Measurements from ENCODE around the gene RFX8. TPM values are rescaled to one million over a fixed set of nuclear protein-coding genes. Genes with fewer than 3 reads are reported as not detected.

The RFX8 gene
- total RNA-seq, 4 donors from 2014 or later, result 0.52 to 0.84 TPM; not detected in 2

- no peak for DNase-seq (ENCODE audit: low spot score in 2 of 2)
- TF ChIP-seq CTCF (IDR thresholded peaks at IDR 0.05), result no peak
- TF ChIP-seq POLR2A (IDR thresholded peaks at IDR 0.05), result no peak
- intact Hi-C loops (cut with DNase I; ENCODE audit: low total_unique reads), result no loop called here
- H3K4me3 ChIP-seq (ENCODE audit: low read depth, poor library complexity, severe bottlenecking), result no peak overlapping the region
- WGBS, 2 donors, result 67% methylated on average over 4 of the region's 4 CpGs
Measured at GRCh38 chr2:101371636-101372035, 103.3 kb downstream of the RFX8 start.

- 85 to 90% methylated on average over 4 of the region's 4 CpGs for WGBS, 2 donors
- no peak for DNase-seq (ENCODE audit: low spot score in 2 of 2)
- intact Hi-C loops (cut with DNase I; ENCODE audit: low total_unique reads), result no loop called here
- TF ChIP-seq CTCF (IDR thresholded peaks at IDR 0.05) (no peak), POLR2A (IDR thresholded peaks at IDR 0.05) (no peak)
- H3K4me3 ChIP-seq (ENCODE audit: low read depth, poor library complexity, severe bottlenecking), result no peak overlapping the region
Measured at GRCh38 chr2:101369100-101369499, 105.8 kb downstream of the RFX8 start.

- WGBS, 2 donors, result 68 to 76% methylated on average over 5 of the region's 5 CpGs
- intact Hi-C loops (cut with DNase I; ENCODE audit: low total_unique reads), result no loop called here
- no peak for TF ChIP-seq POLR2A (IDR thresholded peaks at IDR 0.05)
- TF ChIP-seq CTCF (IDR thresholded peaks at IDR 0.05), result no peak
- no peak overlapping the region for H3K4me3 ChIP-seq (ENCODE audit: low read depth, poor library complexity, severe bottlenecking)
- no peak for DNase-seq (ENCODE audit: low spot score in 2 of 2)
Measured at GRCh38 chr2:101368376-101368775, 106.5 kb downstream of the RFX8 start.

GRCh38 chr2:101367508-101367907, 107.4 kb downstream of the RFX8 start:
- WGBS, 2 donors, result 79 to 91% methylated on average over 5 of the region's 5 CpGs
- no peak overlapping the region for H3K4me3 ChIP-seq (ENCODE audit: low read depth, poor library complexity, severe bottlenecking)
- no peak for TF ChIP-seq POLR2A (IDR thresholded peaks at IDR 0.05)
- no peak for TF ChIP-seq CTCF (IDR thresholded peaks at IDR 0.05)
- intact Hi-C loops (cut with DNase I; ENCODE audit: low total_unique reads), result no loop called here
- DNase-seq (ENCODE audit: low spot score in 2 of 2), result no peak

GRCh38 chr2:101364878-101365277, 110.0 kb downstream of the RFX8 start:
- no peak for TF ChIP-seq CTCF (IDR thresholded peaks at IDR 0.05)
- DNase-seq (ENCODE audit: low spot score in 2 of 2), result no peak
- WGBS, 2 donors, result 88 to 93% methylated on average over 7 of the region's 7 CpGs
- intact Hi-C loops (cut with DNase I; ENCODE audit: low total_unique reads), result no loop called here
- no peak overlapping the region for H3K4me3 ChIP-seq (ENCODE audit: low read depth, poor library complexity, severe bottlenecking)

- H3K4me3 ChIP-seq (ENCODE audit: low read depth, poor library complexity, severe bottlenecking), result no peak overlapping the region
- TF ChIP-seq CTCF (IDR thresholded peaks at IDR 0.05), result no peak
- TF ChIP-seq POLR2A (IDR thresholded peaks at IDR 0.05), result no peak
- DNase-seq (ENCODE audit: low spot score in 2 of 2), result no peak
- intact Hi-C loops (cut with DNase I; ENCODE audit: low total_unique reads), result no loop called here
- 83 to 97% methylated on average over 4 of the region's 4 CpGs for WGBS, 2 donors
Measured at GRCh38 chr2:101362777-101363176, 112.1 kb downstream of the RFX8 start.

All from lower leg skin (tissue), 4 donors.